ENCODE measurements around the gene TNNT2. TPM values are rescaled to one million over a fixed set of nuclear protein-coding genes. Genes with fewer than 3 reads are reported as not detected.
A peak's percentile ranks its signal among the peaks of the same experiment; 100 is the strongest.

Gene TNNT2
- total RNA-seq, 1 donor from 2014 or later, result not detected

DNA sequence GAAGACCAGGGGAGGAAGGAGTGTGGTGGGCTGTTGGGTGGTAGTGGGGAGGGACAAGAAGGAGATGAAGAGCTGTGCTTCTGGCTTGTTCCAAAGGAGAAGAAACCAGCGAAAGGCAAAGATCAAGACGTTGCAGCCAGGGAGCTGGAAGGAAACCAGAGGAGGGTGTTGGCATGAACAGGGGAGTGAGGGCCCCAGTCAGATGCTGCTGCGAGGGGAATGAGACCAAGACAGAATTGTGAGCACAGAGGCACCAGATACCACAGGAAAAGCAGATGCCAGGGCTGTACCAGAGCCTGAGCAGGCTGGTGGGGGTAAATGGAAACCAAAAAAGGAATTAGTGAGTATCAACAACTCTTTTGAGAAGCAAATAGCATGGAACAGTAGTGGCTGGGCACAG is 15.6 kb upstream of the TNNT2 start:
- H3K36me3 Mint-ChIP-seq (ENCODE audit: low read depth), result no peaks in the 10 kb centered on the region
- TF ChIP-seq, protein P1, sequence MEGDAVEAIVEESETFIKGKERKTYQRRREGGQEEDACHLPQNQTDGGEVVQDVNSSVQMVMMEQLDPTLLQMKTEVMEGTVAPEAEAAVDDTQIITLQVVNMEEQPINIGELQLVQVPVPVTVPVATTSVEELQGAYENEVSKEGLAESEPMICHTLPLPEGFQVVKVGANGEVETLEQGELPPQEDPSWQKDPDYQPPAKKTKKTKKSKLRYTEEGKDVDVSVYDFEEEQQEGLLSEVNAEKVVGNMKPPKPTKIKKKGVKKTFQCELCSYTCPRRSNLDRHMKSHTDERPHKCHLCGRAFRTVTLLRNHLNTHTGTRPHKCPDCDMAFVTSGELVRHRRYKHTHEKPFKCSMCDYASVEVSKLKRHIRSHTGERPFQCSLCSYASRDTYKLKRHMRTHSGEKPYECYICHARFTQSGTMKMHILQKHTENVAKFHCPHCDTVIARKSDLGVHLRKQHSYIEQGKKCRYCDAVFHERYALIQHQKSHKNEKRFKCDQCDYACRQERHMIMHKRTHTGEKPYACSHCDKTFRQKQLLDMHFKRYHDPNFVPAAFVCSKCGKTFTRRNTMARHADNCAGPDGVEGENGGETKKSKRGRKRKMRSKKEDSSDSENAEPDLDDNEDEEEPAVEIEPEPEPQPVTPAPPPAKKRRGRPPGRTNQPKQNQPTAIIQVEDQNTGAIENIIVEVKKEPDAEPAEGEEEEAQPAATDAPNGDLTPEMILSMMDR (conservative IDR thresholded peaks at IDR 0.05), result no peak
- DNase-seq (ENCODE audit: low read depth, low spot score), result no peak
- no peaks in the 10 kb centered on the region for H3K9me3 Mint-ChIP-seq
- no peak overlapping the region for H3K4me3 Mint-ChIP-seq
- H3K27ac Mint-ChIP-seq (ENCODE audit: unreplicated experiment), result peak overlapping the region; percentile 43
- H3K27me3 Mint-ChIP-seq (ENCODE audit: low read depth), result peaks cover 36% of the 10 kb centered on the region
- no peaks in the 10 kb centered on the region for H3K4me1 Mint-ChIP-seq

DNA sequence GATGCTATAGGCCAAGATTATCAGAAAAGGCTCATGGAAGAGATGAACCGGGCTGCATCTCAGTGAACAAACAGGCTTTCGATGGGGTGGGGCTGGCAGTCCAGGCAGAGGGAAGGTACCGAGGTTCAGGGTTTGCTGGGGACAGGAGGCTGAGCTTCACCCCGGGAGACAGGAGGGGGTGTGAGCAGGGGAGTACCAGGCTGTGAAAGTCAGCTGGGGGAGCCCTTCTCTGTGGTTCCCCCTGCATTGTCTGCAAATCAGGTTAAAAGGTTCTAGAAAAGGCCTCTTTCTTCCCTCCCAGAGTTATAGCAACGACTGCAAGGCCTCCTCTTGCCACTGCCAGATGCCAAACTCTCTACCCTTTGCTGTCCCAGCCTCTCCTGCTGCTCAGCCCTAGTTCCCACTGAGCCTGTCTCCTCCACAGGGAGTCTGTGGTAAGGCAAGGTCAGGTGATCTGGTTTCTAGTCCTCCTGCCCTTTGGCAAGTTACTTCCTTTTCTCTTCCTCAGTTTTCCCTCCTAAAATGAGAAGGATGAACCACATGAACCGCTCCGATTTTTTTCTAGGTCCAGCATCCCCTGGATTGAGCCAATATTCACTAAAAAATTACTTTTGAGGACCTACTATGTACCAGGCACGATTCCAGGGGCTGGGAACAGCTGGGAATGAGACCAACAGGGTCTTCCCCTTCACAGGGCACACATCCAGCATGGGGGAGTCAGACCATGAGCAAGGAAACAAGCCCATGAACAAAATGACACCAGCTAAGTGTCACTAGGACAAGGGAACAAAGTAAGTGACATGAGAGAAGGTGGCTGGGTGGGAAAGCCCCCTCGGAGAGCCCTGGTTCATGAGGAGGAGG is 14.4 kb upstream of the TNNT2 start:
- H3K4me1 Mint-ChIP-seq, result no peaks in the 10 kb centered on the region
- DNase-seq (ENCODE audit: low read depth, low spot score), result no peak
- H3K27me3 Mint-ChIP-seq (ENCODE audit: low read depth), result peaks cover 30% of the 10 kb centered on the region
- H3K36me3 Mint-ChIP-seq (ENCODE audit: low read depth), result no peaks in the 10 kb centered on the region
- H3K4me3 Mint-ChIP-seq, result no peak overlapping the region
- no peak overlapping the region for H3K27ac Mint-ChIP-seq (ENCODE audit: unreplicated experiment)
- H3K9me3 Mint-ChIP-seq, result no peaks in the 10 kb centered on the region
- TF ChIP-seq, protein P1 (conservative IDR thresholded peaks at IDR 0.05), result no peak

DNA sequence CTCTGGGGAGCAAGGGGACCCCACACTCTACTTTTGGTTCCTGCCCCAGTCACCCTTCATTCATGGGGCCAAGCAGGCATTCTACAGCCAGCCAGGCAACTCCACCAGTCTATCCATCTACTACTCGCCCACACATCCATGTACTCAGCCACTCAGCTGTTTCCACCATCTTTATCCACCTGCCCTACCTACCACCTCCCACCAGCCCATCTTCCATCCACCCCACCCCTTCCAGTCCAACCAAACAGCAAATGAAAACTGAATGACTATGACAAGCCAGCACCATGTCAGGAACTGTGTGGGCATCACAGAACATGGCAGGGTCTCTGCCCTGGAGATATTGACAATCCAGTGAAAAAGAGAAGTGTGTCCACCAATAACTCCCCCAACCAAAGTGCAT is 13.7 kb upstream of the TNNT2 start:
- H3K4me3 Mint-ChIP-seq, result no peak overlapping the region
- no peak for DNase-seq (ENCODE audit: low read depth, low spot score)
- no peak overlapping the region for H3K27ac Mint-ChIP-seq (ENCODE audit: unreplicated experiment)
- no peaks in the 10 kb centered on the region for H3K4me1 Mint-ChIP-seq
- TF ChIP-seq, protein P1 (conservative IDR thresholded peaks at IDR 0.05), result no peak
- no peaks in the 10 kb centered on the region for H3K9me3 Mint-ChIP-seq
- peaks cover 24% of the 10 kb centered on the region for H3K27me3 Mint-ChIP-seq (ENCODE audit: low read depth)
- H3K36me3 Mint-ChIP-seq (ENCODE audit: low read depth), result no peaks in the 10 kb centered on the region

DNA sequence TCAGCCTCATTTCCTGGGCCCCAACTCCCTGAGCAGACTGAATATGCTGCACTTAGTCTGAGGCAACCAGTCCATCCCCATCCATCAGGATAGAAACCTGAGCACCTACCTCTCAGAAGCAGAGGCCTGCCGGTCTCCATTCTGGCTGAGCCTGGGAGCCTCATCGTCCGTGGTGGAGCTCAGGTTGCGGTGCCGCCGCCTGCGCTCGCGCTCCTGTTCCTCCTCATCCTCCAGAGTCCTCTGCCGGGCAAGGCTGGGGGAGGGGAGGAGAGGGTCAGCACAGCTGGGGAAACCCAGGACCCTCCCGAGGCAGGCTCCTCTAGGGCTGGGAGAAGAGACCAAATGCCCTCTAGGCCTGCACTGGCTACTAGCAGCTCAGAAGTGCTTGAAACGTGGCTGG is 11.6 kb upstream of the TNNT2 start:
- Mint-ChIP-seq H3K27me3 (ENCODE audit: low read depth) (peaks cover 14% of the 10 kb centered on the region), H3K27ac (ENCODE audit: unreplicated experiment) (no peak overlapping the region), H3K4me1 (no peaks in the 10 kb centered on the region), H3K36me3 (ENCODE audit: low read depth) (no peaks in the 10 kb centered on the region), H3K4me3 (no peak overlapping the region), H3K9me3 (no peaks in the 10 kb centered on the region)
- no peak for DNase-seq (ENCODE audit: low read depth, low spot score)
- TF ChIP-seq, protein P1 (conservative IDR thresholded peaks at IDR 0.05), result no peak

DNA sequence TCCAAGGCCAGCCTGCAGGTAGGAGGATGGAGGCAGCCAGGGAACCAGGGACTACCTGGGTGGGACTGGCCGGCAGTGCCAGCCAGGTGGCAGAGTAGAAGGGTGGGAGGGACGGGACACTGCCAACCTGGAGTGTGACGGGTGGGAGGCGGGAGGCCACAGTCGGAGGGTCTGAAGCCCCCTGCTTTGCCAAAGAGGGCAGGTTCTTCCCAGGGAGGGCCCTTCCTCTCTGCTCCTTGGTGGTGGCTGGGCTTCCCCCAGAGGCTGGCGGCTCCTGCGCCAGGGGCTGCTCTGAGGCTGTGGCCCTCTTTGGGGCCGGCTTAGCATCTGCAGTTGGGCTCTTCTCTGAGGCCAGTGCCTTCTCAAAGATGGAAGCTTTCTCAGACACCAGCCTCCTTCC is 8.7 kb upstream of the TNNT2 start:
- no peak overlapping the region for H3K4me3 Mint-ChIP-seq
- H3K27me3 Mint-ChIP-seq (ENCODE audit: low read depth), result peaks cover 3% of the 10 kb centered on the region
- H3K36me3 Mint-ChIP-seq (ENCODE audit: low read depth), result no peaks in the 10 kb centered on the region
- DNase-seq (ENCODE audit: low read depth, low spot score), result no peak
- TF ChIP-seq, protein P1 (conservative IDR thresholded peaks at IDR 0.05), result no peak
- H3K27ac Mint-ChIP-seq (ENCODE audit: unreplicated experiment), result no peak overlapping the region
- H3K9me3 Mint-ChIP-seq, result no peaks in the 10 kb centered on the region
- no peaks in the 10 kb centered on the region for H3K4me1 Mint-ChIP-seq
